Left renal pelvis (tissue), 4 donors: ENCODE measurements around the gene SESN3. TPM values are rescaled to one million over a fixed set of nuclear protein-coding genes. Genes with fewer than 3 reads are reported as not detected.
A peak's percentile ranks its signal among the peaks of the same experiment; 100 is the strongest.
"Not testable (repeated sequence)": the region's sequence is repeated elsewhere in the genome, so short reads cannot be mapped to it uniquely, and the experiment has no call there.

Source experiments
- DNase-seq, 4 donors: peaks; one replicate each; pipeline ENCODE4 v3.0.0-alpha.2; 2013; ENCODE audit warnings: low read depth in 4 of 4, low spot score in 3 of 4
- polyA plus RNA-seq, 4 donors: library from polyadenylated mRNA; unstranded; fragments of 120-200 nt; gene quantifications; one replicate each; pipeline ENCODE4 v1.2.1, GENCODE V29; 2013; ENCODE audit not compliant: insufficient read length in 4 of 4

The SESN3 gene
- polyA plus RNA-seq, 4 donors = 70.1 to 99.9 (median 75.7) TPM

DNA sequence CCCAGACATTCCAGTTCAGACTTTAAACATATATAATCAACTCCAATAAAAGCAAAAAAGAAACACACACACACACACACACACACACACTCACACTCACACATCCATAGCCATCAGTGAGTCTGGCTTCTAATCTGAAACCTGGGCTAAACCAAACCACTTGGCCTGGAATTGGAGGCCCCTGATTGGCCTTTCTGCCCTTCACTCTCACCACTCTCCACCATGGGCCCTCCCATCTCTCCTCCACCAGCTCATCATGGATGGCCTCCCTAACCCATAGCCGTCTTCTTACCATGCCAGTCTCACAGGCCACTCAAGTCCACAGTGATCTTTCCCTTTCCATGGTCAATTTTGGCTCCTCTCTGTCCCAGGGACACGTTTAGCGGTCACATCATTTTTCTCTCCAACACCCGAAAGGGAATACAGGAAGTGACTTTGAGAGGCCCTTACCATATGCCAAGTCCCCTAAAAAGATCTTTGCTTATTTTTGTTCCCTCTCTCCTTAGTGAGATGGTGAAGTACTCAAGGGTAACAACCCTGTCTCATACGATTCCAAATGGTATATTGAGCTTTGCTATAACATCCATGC is 74.8 kb downstream of the SESN3 start:
- no peak for DNase-seq

DNA sequence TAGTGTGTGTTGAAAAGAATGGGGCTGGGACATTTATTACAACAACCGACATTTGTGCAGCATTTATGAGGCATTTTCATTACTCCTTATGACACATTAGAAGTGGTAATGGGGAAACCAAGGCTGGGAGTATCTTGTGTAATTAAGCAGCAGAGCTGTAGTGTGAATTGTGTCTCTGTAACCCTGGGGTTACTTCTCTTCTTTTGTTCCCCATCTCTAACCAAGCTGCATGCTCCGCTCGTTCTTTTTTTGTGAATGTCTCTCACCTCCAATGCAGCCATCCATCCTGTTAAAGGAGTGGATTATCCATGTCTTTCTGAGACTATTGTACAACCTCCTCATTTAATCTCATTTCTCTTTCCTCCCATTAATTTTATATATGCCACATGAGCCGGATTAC is 75.6 kb downstream of the SESN3 start:
- no peak for DNase-seq

- DNase-seq = peak in 1 of 4 donors; percentile 36
Observed at GRCh38 chr11:95154514-95154913, 76.5 kb downstream of the SESN3 start.

GRCh38 chr11:95153857-95154246 is 77.2 kb downstream of the SESN3 start:
- no peak for DNase-seq

DNA sequence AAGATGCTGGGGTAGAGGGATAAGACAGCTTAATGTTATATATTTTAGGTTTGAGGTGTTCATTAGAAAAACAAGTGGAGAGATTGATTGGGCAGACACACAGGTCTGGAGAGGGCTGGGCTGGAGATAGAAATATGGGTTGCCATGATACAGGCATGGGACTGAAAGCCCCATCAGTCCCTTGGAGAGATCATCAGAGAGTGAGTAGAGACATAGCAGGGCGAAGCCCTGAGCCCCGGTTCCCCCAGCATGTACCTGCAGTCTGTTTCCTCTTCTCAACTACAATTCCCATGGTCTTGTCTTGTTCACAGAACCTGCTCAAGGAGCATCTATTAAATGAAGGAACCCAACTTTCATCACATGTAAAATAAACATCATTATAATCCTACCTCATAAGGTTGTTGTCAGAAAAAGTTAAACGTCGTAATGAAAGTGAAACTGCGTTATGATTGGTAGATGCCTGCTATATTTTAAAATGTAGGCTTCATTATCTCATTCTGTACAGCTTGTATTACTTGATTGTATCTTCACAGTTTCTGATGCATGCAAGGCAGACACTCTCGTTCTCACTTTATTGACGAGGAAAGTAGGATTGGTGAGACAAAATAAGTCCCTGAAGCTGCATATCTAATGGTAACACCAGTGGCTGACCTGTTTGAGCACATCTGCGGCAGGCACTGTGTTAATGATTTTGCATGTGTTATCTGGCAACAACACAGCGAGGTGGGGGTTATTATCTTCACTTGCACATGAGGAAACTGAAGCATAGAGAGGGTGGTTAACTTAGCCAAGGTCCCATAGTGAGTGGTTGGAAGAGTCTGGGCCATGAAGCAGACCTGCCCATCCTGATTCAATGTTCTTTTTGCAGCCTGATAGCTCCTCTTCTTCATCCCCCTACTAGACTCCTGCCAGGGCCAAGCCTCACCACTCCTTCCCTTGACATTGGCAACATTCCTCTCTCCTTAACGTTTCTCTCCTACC is 77.8 kb downstream of the SESN3 start:
- no peak for DNase-seq

DNA sequence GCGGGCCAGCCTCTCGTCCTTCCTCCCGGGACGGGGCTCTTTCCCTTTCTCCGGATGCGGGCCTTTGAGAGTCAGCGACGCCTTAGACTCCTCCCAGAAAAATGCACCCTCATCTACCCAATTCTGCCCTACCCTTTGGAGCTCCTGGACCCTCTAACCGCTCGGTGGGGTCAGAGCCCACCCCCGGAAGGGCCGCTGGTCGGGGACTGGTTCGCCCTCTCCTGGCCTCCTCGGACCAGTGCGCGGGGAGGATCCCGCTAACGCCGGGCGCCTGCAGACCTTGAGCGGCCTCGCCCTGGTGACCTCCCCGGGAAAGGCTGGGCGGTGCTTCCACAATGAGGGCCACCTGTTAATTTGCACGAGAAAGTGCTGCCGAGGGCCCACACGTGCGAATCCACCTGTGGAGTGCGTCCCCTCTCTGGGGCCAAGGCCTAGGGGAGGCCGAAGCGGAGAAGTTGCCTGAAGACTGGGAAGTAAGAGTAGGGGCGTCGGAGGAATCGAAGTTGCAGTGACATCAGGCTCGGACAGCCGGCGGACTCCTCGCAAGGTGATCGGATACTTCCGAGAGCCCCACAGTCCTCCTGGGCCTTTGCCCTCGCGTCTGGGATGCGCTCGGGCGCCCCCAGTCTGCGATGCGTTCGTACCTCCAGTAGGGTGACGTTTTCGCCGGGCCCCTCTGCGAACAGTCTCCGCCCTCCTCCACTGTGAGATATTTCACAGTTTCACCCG is 79.9 kb downstream of the SESN3 start:
- peak; percentile 87 to 91 (median 88) for DNase-seq

GRCh38 chr11:95149651-95150364 is 81.2 kb downstream of the SESN3 start:
- no peak for DNase-seq

- no peak for DNase-seq
Observed at GRCh38 chr11:95148938-95149337, 82.1 kb downstream of the SESN3 start.

DNA sequence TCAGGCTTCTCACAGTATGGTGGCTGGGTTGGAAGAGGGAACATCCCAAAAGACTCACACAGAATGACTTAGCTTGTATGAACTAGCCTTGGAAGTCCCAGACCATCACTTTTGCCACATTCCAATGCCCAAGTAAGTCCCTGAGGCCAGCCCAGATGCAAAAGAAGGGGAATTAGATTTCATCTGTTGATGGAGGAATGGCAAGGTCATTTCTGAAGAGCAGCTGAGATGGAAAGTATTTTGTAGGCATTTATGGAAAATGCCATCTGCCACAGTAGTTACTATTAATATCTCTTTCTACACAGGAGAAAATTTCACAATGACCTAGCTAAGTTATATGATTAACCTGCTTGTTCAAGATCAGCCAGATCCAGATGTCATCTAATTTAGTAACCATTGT is 82.6 kb downstream of the SESN3 start:
- DNase-seq = no peak

DNA sequence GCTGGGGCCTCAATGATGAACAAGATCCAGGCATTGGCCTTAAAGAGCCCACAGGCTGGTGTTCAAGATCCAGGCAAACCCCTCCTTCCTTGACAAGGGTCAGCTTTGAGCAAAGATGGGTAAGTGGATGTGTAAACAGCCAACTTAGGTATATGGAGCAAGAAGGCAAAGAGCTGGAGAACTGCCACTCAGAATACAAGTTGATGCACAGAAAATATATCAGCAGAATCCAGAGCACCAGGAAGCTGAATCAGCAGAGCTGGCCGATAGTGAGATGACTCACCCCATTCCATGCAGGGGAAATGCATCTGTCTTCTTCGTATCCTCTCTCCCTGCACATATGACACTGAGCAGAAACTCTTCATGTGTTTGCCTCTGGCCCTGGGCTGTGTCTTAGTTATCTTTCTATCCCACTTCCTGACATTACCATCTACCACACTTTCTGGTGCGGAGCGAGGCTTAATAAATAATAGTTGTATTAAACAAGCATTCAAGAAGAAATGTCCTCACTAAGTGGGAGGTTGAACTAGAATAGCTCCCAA is 83.6 kb downstream of the SESN3 start:
- DNase-seq = no peak

DNA sequence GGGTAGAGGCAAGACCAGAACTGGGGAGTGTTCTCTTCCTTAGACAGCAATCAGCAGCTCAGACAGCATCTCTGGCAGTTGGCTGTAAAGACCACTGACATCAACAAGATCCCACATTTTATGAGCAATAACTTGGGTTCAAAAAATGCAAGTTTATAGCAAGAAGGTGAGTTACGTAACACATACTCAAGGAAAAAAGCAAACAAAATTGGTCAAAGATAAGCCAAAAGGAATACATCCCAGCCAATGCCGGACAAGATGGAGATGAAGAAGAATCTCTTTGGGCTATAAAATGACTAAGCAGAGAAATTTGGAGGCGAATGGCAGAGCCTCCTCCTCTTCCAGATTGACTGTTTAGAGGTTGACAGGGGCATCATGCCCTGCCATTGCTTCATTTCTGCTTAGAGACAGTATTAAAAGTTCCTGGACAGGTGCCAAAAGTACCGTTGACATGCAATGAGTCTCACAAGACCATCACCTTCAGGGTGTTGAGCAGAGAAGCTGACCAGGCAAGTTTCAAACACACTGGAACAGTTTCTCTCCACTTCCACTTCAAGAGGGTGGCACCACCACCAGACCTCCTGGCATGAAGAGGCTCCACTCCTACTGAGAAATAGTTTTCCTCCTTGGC is 85.5 kb downstream of the SESN3 start:
- no peak for DNase-seq

GRCh38 chr11:95144313-95145235 is 86.4 kb downstream of the SESN3 start:
- no peak for DNase-seq

DNA sequence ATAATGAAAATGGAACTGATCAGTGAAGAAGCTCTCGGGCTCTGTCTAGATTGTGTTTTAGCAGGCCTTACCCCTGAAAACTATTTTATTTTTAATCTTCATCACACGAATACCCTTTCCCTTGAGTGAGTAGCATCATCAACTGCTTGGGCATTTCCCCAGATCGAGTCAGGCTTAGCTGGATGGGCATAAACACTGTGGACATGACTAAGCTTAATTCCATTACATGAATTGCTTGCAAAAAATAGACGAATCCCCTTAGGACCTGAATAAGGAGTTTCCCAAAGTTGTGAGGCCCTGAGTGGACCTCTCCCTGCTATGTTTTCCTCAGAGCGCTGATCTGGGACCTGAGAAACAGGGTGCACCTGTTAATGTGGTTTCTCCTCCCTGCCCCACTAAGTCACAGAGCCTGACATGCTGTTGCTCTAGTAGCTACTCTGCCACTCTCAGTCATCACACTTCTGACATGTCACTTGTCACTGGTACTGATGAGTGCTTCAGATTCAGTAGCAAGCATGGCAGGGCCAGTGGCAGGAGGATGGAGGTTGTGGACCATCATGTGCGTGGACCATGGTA is 87.8 kb downstream of the SESN3 start:
- no peak for DNase-seq

DNA sequence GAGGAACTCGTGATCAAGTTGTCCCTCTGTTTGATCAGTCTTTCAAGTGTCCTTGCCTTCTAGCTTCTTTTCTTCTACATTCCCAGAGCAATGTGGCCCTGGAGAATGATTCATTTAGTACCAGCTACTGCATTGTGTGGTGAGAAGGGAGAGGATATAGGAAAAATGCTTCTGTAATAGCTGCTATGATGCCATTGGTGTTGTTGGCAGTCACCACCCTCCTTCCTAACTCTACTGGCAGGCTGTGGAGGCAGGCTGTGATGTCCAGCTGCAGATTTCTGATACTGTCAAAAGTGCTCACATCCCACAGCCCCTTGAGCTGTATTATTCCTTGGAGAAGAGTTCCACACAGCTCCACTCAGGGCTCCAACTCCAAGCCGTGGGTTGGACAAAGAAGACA is 88.6 kb downstream of the SESN3 start:
- no peak for DNase-seq

DNA sequence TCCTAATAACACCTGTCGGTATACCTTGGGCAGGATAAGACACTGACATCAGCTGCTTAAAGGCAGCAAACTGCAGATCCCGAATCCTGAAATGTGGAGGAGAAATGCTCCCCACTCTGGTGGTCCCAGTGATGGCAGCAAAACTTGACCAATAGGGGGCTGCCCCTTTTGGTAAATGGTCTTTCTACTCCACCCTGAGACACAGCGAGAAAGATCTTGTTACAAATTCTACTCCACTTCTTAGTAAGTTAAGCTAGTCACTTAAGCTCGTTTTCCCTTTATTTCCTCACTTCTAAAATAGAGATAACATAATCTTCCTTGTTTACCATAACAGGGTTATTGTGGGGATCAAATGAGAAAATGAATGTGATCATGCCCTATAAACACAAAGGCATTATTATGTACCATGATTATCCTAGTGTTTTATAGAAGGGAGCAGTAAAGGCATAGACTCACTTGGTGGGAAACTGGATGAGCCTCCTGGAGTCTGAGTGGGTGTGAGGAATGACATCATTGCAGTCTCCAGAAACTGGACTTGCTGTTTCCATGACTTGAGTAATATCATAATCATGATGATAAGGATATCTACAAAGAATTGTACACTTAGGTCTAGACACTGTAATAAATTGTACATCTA is 90.5 kb downstream of the SESN3 start:
- no peak for DNase-seq

- DNase-seq = no peak
Observed at GRCh38 chr11:95138448-95138847, 92.6 kb downstream of the SESN3 start.

- no peak for DNase-seq
Observed at GRCh38 chr11:95137299-95137698, 93.7 kb downstream of the SESN3 start.

GRCh38 chr11:95136747-95137146 is 94.3 kb downstream of the SESN3 start:
- DNase-seq = not testable (repeated sequence)
